Right lobe of liver (tissue), 6 donors: Measurements from ENCODE around the gene NLGN1. TPM values are rescaled to one million over a fixed set of nuclear protein-coding genes. Genes with fewer than 3 reads are reported as not detected.

Experiments used
- ATAC-seq, 4 donors: fragments of 200-7000 bp; cut with Tn5 transposase; one replicate each; pipeline ENCODE4 v1.9.1; 2020; ENCODE audit warnings: mild to moderate bottlenecking in 4 of 4, moderate library complexity in 4 of 4
- DNase-seq, 3 donors: peaks; one replicate each; pipeline ENCODE4 v3.0.0-alpha.2; 2020
- H3K27ac ChIP-seq, 3 donors: fragments of 200-600 bp; one replicate each; pipeline ENCODE4 v1.8.0; 2022
- H3K27me3 ChIP-seq, 2 donors: fragments of 200-600 bp; one replicate each; pipeline ENCODE4 v1.8.0; 2022
- H3K36me3 ChIP-seq, 4 donors: fragments of 200-600 bp; sonication (generic) in 1 of 4; one replicate each; pipeline versions ENCODE4 v1.5.1 to v1.8.0; 2017 to 2022; ENCODE audit warnings: control low read depth in 1 of 4
- H3K4me1 ChIP-seq, 4 donors: fragments of 200-600 bp; sonication (generic) in 1 of 4; one replicate each; pipeline versions ENCODE4 v1.5.1 to v1.8.0; 2017 to 2022; ENCODE audit warnings: control low read depth in 1 of 4
- H3K4me3 ChIP-seq, 3 donors: fragments of 200-600 bp; one replicate each; pipeline ENCODE4 v1.8.0; 2022
- H3K9me3 ChIP-seq, 4 donors: fragments of 200-600 bp; sonication (generic) in 1 of 4; one replicate each; pipeline versions ENCODE4 v1.5.1 to v1.8.0; 2017 to 2022; ENCODE audit warnings: control low read depth in 1 of 4
- POLR2A ChIP-seq: fragments of 450-650 bp; IDR thresholded peaks from one replicate; pipeline ENCODE4 v1.6.1; 2017; ENCODE audit warnings: antibody characterized with exemption, mild to moderate bottlenecking
- WGBS: methylation state at CpG from one replicate; pipeline ENCODE4 v1.1.6; 2018; ENCODE audit warnings: low coverage, low lambda C conversion rate; ENCODE audit not compliant: insufficient coverage; ENCODE audit errors: missing lambda C conversion rate; 5-methylcytosine and 5-hydroxymethylcytosine counted together
- intact Hi-C, 2 donors: fragments of 100-400 bp; cut with DNase I; formaldehyde crosslinking; loops; one replicate each; pipeline versions ENCODE4 v1.11.2 to v1.14.1; 2022
- total RNA-seq, 6 experiments: library from RNA; depleted of rRNA in 2 of 6; stranded (reverse); fragments of >200 nt in 2 of 6; fragmentation: NEBNext Ultra II Directional in 3 of 6; extraction: Animal tissue kit (Norgen Biotek cat#: 25700) in 3 of 6; gene quantifications; one replicate each; pipeline versions ENCODE4 v1.1.0 to v1.2.4, GENCODE V29; 2016 to 2023
- TF ChIP-seq, protein P1 (sequence below), 4 donors: fragments of 200-600 bp in 3 of 4; fragments of 450-650 bp in 1 of 4; IDR thresholded peaks; one replicate each; pipeline versions ENCODE4 v1.5.1 to v1.8.0; 2016 to 2022; ENCODE audit warnings: antibody characterized with exemption in 4 of 4, mild to moderate bottlenecking in 2 of 4
- donor health status: DM: no; HTN: yes; CAD: no.
- donor health status: DM: no; HTN: no; CAD: no.
- donor health status: DM: no; HTN: no; CAD: no.
- donor health status: DM: no; HTN: yes; CAD: no.
- donor health status: DM: no; HTN: yes; CAD: no.

Gene NLGN1
- total RNA-seq, 6 experiments from 2014 or later = 0.02 to 0.12 TPM; not detected in 4

- Histone ChIP-seq H3K36me3 (no peaks in the 10 kb centered on the region), H3K27ac (no peak overlapping the region), H3K9me3 (peaks cover 0 to 7% (median 0%) of the 10 kb centered on the region in 4 donors), H3K4me3 (no peak overlapping the region), H3K4me1 (no peaks in the 10 kb centered on the region), H3K27me3 (no peaks in the 10 kb centered on the region)
- intact Hi-C loops = no loop called here
- 64% methylated on average over 3 of the region's 3 CpGs for WGBS
- no peak for TF ChIP-seq POLR2A
- TF ChIP-seq, protein P1, sequence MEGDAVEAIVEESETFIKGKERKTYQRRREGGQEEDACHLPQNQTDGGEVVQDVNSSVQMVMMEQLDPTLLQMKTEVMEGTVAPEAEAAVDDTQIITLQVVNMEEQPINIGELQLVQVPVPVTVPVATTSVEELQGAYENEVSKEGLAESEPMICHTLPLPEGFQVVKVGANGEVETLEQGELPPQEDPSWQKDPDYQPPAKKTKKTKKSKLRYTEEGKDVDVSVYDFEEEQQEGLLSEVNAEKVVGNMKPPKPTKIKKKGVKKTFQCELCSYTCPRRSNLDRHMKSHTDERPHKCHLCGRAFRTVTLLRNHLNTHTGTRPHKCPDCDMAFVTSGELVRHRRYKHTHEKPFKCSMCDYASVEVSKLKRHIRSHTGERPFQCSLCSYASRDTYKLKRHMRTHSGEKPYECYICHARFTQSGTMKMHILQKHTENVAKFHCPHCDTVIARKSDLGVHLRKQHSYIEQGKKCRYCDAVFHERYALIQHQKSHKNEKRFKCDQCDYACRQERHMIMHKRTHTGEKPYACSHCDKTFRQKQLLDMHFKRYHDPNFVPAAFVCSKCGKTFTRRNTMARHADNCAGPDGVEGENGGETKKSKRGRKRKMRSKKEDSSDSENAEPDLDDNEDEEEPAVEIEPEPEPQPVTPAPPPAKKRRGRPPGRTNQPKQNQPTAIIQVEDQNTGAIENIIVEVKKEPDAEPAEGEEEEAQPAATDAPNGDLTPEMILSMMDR (IDR thresholded peaks at IDR 0.05) = no peak
- ATAC-seq (no peak), DNase-seq (no peak)
Measured at GRCh38 chr3:174325171-174325570, 927.6 kb downstream of the NLGN1 start.

DNA sequence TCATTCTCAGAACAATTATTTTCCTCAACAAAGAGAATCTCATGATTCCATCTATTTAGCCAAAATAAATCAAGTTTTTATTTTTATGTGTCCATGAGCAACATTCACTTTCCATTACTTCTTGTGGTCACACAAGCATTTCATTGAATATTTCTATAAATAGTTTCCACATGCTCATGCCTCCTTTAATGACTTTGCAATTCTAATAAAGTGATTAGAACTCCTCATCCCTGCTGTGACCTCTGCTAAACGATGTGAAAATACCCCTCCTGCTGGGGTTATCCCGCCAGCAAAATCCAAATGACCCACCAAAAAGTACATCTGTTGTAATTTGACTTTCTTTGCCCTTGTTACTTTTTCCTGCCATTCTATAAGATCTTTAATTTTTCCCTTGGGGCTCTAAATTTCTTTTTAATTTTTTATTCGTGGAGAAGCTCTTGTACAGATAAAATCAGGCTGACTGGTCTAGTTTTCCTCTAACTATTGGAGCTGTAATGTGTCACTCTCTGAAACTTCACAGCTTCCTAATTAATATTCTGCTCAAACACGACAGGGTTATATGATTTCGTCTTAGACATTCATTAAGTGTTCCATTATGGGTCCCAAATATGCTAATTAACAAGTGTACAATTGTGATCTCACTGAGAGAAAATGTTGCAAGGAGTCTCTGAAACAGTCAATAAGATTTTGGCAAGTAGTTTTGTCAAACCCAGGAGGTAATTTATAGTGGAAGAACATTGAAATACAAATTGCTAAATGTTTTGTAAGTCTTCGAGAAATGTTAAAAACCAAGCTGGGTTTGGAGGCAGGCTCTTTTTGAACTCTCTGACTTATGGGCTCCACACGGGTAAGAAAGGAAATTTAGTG, 928.5 kb downstream of the NLGN1 start:
- Histone ChIP-seq H3K4me3 (no peak overlapping the region), H3K27ac (no peak overlapping the region), H3K4me1 (no peaks in the 10 kb centered on the region), H3K36me3 (no peaks in the 10 kb centered on the region), H3K27me3 (no peaks in the 10 kb centered on the region), H3K9me3 (peaks cover 0 to 4% (median 0%) of the 10 kb centered on the region in 4 donors)
- 36% methylated on average over 7 of the region's 7 CpGs for WGBS
- ATAC-seq = no peak
- TF ChIP-seq, protein P1 (IDR thresholded peaks at IDR 0.05) = no peak
- no peak for TF ChIP-seq POLR2A
- intact Hi-C loops = no loop called here
- DNase-seq = no peak

- Histone ChIP-seq H3K36me3 (no peaks in the 10 kb centered on the region), H3K27me3 (no peaks in the 10 kb centered on the region), H3K4me3 (no peak overlapping the region), H3K27ac (no peak overlapping the region), H3K4me1 (no peaks in the 10 kb centered on the region), H3K9me3 (no peaks in the 10 kb centered on the region)
- intact Hi-C loops = no loop called here
- TF ChIP-seq, protein P1 (IDR thresholded peaks at IDR 0.05) = no peak
- no peak for TF ChIP-seq POLR2A
- no peak for ATAC-seq
- no peak for DNase-seq
- WGBS = 77% methylated on average over 3 of the region's 3 CpGs
Measured at GRCh38 chr3:174329321-174329720, 931.8 kb downstream of the NLGN1 start.

DNA sequence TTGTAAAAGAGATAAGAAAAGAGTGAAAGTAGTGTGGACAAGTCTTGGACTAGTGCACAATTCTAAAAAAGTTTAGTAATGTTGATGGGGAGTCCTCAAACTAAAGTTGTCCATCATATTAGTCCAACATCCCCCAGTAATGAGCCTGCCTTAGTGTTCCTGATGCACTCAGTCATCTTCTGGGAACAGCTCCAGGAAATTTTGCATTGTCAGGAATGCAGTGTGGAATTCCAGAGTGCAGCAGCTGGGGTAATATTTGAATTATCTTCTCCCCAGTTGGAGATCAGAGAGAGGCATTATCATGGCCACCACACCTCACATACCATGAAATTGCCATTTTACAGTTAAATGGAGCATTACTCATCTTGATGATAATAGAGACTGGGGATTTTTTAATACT, 932.8 kb downstream of the NLGN1 start:
- Histone ChIP-seq H3K27me3 (no peaks in the 10 kb centered on the region), H3K4me3 (no peak overlapping the region), H3K36me3 (no peaks in the 10 kb centered on the region), H3K9me3 (no peaks in the 10 kb centered on the region), H3K4me1 (no peaks in the 10 kb centered on the region), H3K27ac (no peak overlapping the region)
- DNase-seq (no peak), ATAC-seq (no peak)
- TF ChIP-seq, protein P1 (IDR thresholded peaks at IDR 0.05) = no peak
- TF ChIP-seq POLR2A = no peak
- intact Hi-C loops = no loop called here
